Lung (tissue), 12 donors: Measurements from ENCODE around the gene CELF5. TPM values are rescaled to one million over a fixed set of nuclear protein-coding genes. Genes with fewer than 3 reads are reported as not detected.

Source experiments
- ATAC-seq: fragments of 200-7000 bp; cut with Tn5 transposase; one replicate; pipeline ENCODE4 v1.9.1; 2020; ENCODE audit warnings: moderate number of reproducible peaks; ENCODE audit not compliant: insufficient read depth, low FRiP score
- DNase-seq, 3 donors: peaks; one replicate each; pipeline ENCODE4 v3.0.0-alpha.2; 2013 to 2017
- H3K27ac ChIP-seq, 2 donors: one replicate each; pipeline ENCODE4 v1.5.1; 2013; ENCODE audit warnings: mild to moderate bottlenecking in 2 of 2, moderate library complexity in 2 of 2, control low read depth in 1 of 2, inconsistent platforms in 1 of 2, low read depth in 1 of 2, low read length in 1 of 2
- H3K27me3 ChIP-seq, 3 donors: one replicate each; pipeline ENCODE4 v1.5.1; 2013; ENCODE audit warnings: low read length in 2 of 3; ENCODE audit not compliant: control insufficient read depth in 3 of 3, insufficient read depth in 3 of 3
- H3K36me3 ChIP-seq, 4 donors: one replicate each; pipeline ENCODE4 v1.5.1; 2013; ENCODE audit warnings: low read length in 4 of 4, mild to moderate bottlenecking in 1 of 4, moderate library complexity in 1 of 4; ENCODE audit not compliant: control insufficient read depth in 4 of 4, insufficient read depth in 4 of 4
- H3K4me1 ChIP-seq, 5 donors: one replicate each; pipeline ENCODE4 v1.5.1; 2013; ENCODE audit warnings: low read length in 5 of 5, mild to moderate bottlenecking in 2 of 5, moderate library complexity in 1 of 5; ENCODE audit not compliant: control insufficient read depth in 5 of 5, insufficient read depth in 5 of 5
- H3K4me3 ChIP-seq: one replicate; pipeline ENCODE4 v1.5.1; 2013; ENCODE audit warnings: mild to moderate bottlenecking, control low read depth, moderate library complexity
- H3K9ac ChIP-seq, 2 donors: one replicate each; pipeline ENCODE4 v1.5.1; 2013; ENCODE audit warnings: low read length in 2 of 2, control low read depth in 1 of 2; ENCODE audit not compliant: insufficient read depth in 1 of 2
- H3K9me3 ChIP-seq, 4 donors: one replicate each; pipeline ENCODE4 v1.5.1; 2013; ENCODE audit warnings: low read length in 3 of 4, mild to moderate bottlenecking in 1 of 4, moderate library complexity in 1 of 4; ENCODE audit not compliant: control insufficient read depth in 4 of 4, insufficient read depth in 3 of 4
- CTCF ChIP-seq: IDR thresholded peaks from 2 replicates; pipeline ENCODE4 v1.5.1; 2012; ENCODE audit warnings: mild to moderate bottlenecking; ENCODE audit errors: control extremely low read depth, extremely low read depth
- WGBS, 2 donors: extraction: QIAGEN DNeasy Blood & Tissue Kit; methylation state at CpG; one replicate each; pipeline ENCODE4 v1.1.7; 2013; 5-methylcytosine and 5-hydroxymethylcytosine counted together
- polyA plus RNA-seq, 2 donors: library from polyadenylated mRNA; stranded (reverse); fragments of 200-250 nt; gene quantifications; one replicate each; pipeline ENCODE4 v1.2.1, GENCODE V29; 2013
- total RNA-seq, 2 donors: library from RNA; depleted of rRNA in 1 of 2; stranded (reverse); fragments of >200 nt in 1 of 2; gene quantifications; one replicate each; pipeline ENCODE4 v1.2.1, GENCODE V29; 2014 to 2021
- donor health status: control.
- donor health status: control.
- donor health status: Bipolar disorder and iron deficiency.
- donor health status: healthy.
- donor health status: DM: yes; HTN: yes; CAD: no.

The CELF5 gene
- total and polyA plus RNA-seq, 4 donors: 0.08 to 0.14 (median 0.12) TPM; not detected in 1

DNA sequence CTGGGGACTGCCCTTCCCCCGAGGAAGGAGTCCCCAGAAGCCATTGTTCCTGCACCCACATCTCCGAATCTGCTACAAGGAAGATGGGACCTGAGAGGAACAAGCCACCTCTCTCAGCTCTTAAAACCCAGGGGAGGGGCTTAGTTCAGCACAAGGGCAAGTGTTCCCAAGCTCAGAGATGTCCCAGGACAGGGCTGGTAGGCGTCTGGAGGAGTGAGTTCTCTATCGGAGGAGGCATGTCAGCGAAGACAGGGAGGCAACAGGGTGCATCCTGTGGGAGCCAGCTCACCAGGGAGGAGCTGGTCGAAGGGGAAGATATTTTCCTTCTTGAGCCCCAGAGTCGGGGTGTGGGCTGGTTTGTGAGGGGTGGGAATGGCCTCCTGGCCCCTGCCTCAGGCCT lies 54.8 kb downstream of the CELF5 start:
- Histone ChIP-seq H3K4me1 (peaks cover 0 to 1% (median 0%) of the 10 kb centered on the region in 5 donors), H3K9me3 (peaks cover 0 to 5% (median 0%) of the 10 kb centered on the region in 4 donors), H3K27me3 (peaks cover 0 to 14% (median 8%) of the 10 kb centered on the region in 3 donors), H3K4me3 (no peak overlapping the region), H3K9ac (no peak overlapping the region), H3K36me3 (no peaks in the 10 kb centered on the region), H3K27ac (no peak overlapping the region)
- no peak for ATAC-seq
- TF ChIP-seq CTCF: no peak
- no peak for DNase-seq
- WGBS, 2 donors: 73 to 84% methylated on average over 7 of the region's 7 CpGs

DNA sequence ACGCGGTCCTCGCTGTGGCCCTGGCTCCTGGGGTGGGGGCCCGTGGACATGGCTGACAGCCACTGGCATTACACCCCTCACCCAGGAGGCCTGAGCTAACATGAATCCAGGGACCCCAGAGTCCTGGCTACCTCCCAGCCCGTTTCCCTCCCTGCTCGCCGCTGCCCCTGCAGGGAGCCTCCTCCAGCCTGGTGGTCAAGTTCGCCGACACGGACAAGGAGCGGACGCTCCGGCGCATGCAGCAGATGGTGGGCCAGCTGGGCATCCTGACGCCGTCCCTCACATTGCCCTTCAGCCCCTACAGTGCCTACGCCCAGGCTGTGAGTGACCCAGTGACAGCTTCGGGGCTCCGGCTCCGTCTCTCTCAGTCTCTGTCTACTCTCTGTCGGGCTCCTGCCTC lies 56.6 kb downstream of the CELF5 start:
- peaks cover 0 to 3% (median 0%) of the 10 kb centered on the region in 5 donors for H3K4me1 ChIP-seq
- peaks cover 0 to 7% (median 6%) of the 10 kb centered on the region in 3 donors for H3K27me3 ChIP-seq
- WGBS, 2 donors: 81 to 90% methylated on average over 20 to 21 of the region's 21 CpGs
- DNase-seq: no peak
- no peaks in the 10 kb centered on the region for H3K36me3 ChIP-seq
- peaks cover 0 to 4% (median 0%) of the 10 kb centered on the region in 4 donors for H3K9me3 ChIP-seq
- no peak for TF ChIP-seq CTCF
- H3K4me3 ChIP-seq: no peak overlapping the region
- no peak overlapping the region for H3K9ac ChIP-seq
- H3K27ac ChIP-seq: no peak overlapping the region
- no peak for ATAC-seq

DNA sequence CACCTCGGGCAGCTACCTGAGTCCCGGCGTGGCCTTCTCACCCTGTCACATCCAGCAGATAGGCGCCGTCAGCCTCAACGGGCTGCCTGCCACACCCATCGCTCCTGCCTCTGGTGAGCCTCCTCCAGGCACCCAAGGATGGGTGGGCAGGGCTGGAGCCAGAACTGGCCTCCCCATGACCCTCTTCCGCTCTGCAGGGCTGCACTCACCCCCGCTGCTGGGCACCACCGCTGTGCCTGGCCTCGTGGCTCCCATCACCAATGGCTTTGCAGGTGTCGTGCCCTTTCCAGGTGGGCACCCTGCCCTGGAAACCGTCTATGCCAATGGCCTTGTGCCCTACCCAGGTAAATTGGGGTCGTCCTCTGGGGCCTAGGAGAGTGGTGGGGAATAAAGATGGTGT lies 57.7 kb downstream of the CELF5 start:
- no peak overlapping the region for H3K27ac ChIP-seq
- peaks cover 0 to 4% (median 0%) of the 10 kb centered on the region in 4 donors for H3K9me3 ChIP-seq
- ATAC-seq (no peak), DNase-seq (no peak)
- no peak for TF ChIP-seq CTCF
- no peaks in the 10 kb centered on the region for H3K36me3 ChIP-seq
- H3K27me3 ChIP-seq: peaks cover 0 to 7% (median 6%) of the 10 kb centered on the region in 3 donors
- WGBS, 2 donors: 82 to 86% methylated on average over 14 of the region's 14 CpGs
- no peak overlapping the region for H3K9ac ChIP-seq
- H3K4me3 ChIP-seq: no peak overlapping the region
- H3K4me1 ChIP-seq: peaks cover 0 to 3% (median 0%) of the 10 kb centered on the region in 5 donors

DNA sequence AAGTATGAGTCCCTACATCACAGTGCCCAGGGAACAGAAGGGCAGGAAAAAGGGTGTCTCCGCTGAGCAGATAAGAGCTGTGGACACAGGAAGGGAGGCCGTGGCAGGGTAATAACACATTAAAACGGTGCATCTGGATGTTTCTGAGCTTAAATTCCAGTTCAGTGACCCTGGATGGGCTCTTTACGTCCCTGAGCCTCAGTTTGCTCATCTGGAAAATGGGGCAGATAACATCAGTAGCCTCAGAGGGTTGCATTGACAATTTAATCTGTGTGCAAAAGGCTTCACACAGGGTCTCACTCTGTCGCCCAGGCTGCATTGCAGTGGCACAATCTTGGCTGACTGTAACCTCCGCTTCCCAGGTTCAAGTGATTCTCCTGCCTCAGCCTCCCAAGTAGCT lies 58.1 kb downstream of the CELF5 start:
- ATAC-seq (no peak), DNase-seq (no peak)
- peaks cover 0 to 4% (median 0%) of the 10 kb centered on the region in 4 donors for H3K9me3 ChIP-seq
- H3K4me1 ChIP-seq: peaks cover 0 to 3% (median 0%) of the 10 kb centered on the region in 5 donors
- no peak overlapping the region for H3K27ac ChIP-seq
- no peak overlapping the region for H3K4me3 ChIP-seq
- no peaks in the 10 kb centered on the region for H3K36me3 ChIP-seq
- 69 to 79% methylated on average over 6 of the region's 6 CpGs for WGBS, 2 donors
- TF ChIP-seq CTCF: no peak
- peaks cover 0 to 7% (median 6%) of the 10 kb centered on the region in 3 donors for H3K27me3 ChIP-seq
- no peak overlapping the region for H3K9ac ChIP-seq
